HUES6 (cell line): ENCODE data around the gene TUBB4A.

Experiments
- H3K27ac ChIP-seq: 2 replicates; pipeline ENCODE4 v1.7.0; 2013; ENCODE audit warnings: low read depth, mild to moderate bottlenecking, low read length, inconsistent platforms
- H3K27me3 ChIP-seq: 2 replicates; pipeline ENCODE4 v1.6.1; 2013; ENCODE audit warnings: low read length; ENCODE audit not compliant: control insufficient read depth, insufficient read depth
- H3K36me3 ChIP-seq: 2 replicates; pipeline ENCODE4 v1.6.1; 2013; ENCODE audit warnings: low read length; ENCODE audit not compliant: control insufficient read depth, insufficient read depth
- H3K4me1 ChIP-seq: 2 replicates; pipeline ENCODE4 v1.6.1; 2013; ENCODE audit warnings: low read length; ENCODE audit not compliant: control insufficient read depth, insufficient read depth
- H3K4me3 ChIP-seq: 2 replicates; pipeline ENCODE4 v1.5.1; 2013; ENCODE audit warnings: low read depth, low read length
- H3K9ac ChIP-seq: one replicate; pipeline ENCODE4 v1.6.1; 2013; ENCODE audit warnings: mild to moderate bottlenecking, low read length
- H3K9me3 ChIP-seq: 2 replicates; pipeline ENCODE4 v1.6.1; 2013; ENCODE audit warnings: low read depth, low read length; ENCODE audit not compliant: control insufficient read depth, insufficient read depth

Gene TUBB4A

GRCh38 chr19:6521718-6522646 lies 19.9 kb upstream of the TUBB4A start:
- no peaks in the 10 kb centered on the region for H3K9me3 ChIP-seq
- no peak overlapping the region for H3K27ac ChIP-seq
- H3K36me3 ChIP-seq: no peaks in the 10 kb centered on the region
- H3K9ac ChIP-seq: no peak overlapping the region
- H3K4me1 ChIP-seq: peaks cover 15% of the 10 kb centered on the region
- no peaks in the 10 kb centered on the region for H3K27me3 ChIP-seq
- H3K4me3 ChIP-seq: no peak overlapping the region

GRCh38 chr19:6519289-6519688 lies 17.2 kb upstream of the TUBB4A start:
- H3K27ac ChIP-seq: no peak overlapping the region
- no peaks in the 10 kb centered on the region for H3K27me3 ChIP-seq
- H3K9me3 ChIP-seq: no peaks in the 10 kb centered on the region
- H3K4me3 ChIP-seq: no peak overlapping the region
- no peak overlapping the region for H3K9ac ChIP-seq
- no peaks in the 10 kb centered on the region for H3K36me3 ChIP-seq
- H3K4me1 ChIP-seq: peaks cover 15% of the 10 kb centered on the region

- H3K27me3 ChIP-seq: no peaks in the 10 kb centered on the region
- H3K4me1 ChIP-seq: peaks cover 15% of the 10 kb centered on the region
- H3K27ac ChIP-seq: no peak overlapping the region
- H3K36me3 ChIP-seq: no peaks in the 10 kb centered on the region
- H3K9ac ChIP-seq: no peak overlapping the region
- H3K9me3 ChIP-seq: no peaks in the 10 kb centered on the region
- H3K4me3 ChIP-seq: no peak overlapping the region
Observed at GRCh38 chr19:6518145-6518911, 16.2 kb upstream of the TUBB4A start.

GRCh38 chr19:6516659-6517291 lies 14.7 kb upstream of the TUBB4A start:
- Histone ChIP-seq H3K9ac (peak overlapping the region; percentile 38), H3K4me3 (peak overlapping the region; percentile 74), H3K27me3 (no peaks in the 10 kb centered on the region), H3K4me1 (peaks cover 9% of the 10 kb centered on the region; the same call in 1 of the 2 replicates), H3K27ac (no peak overlapping the region), H3K36me3 (no peaks in the 10 kb centered on the region), H3K9me3 (no peaks in the 10 kb centered on the region)

- no peaks in the 10 kb centered on the region for H3K36me3 ChIP-seq
Observed at GRCh38 chr19:6516018-6516658, 14.0 kb upstream of the TUBB4A start.

GRCh38 chr19:6514926-6515544 lies 12.9 kb upstream of the TUBB4A start:
- peaks cover 9% of the 10 kb centered on the region; the same call in 1 of the 2 replicates for H3K4me1 ChIP-seq
- H3K9me3 ChIP-seq: no peaks in the 10 kb centered on the region
- no peaks in the 10 kb centered on the region for H3K36me3 ChIP-seq
- H3K27ac ChIP-seq: no peak overlapping the region
- no peaks in the 10 kb centered on the region for H3K27me3 ChIP-seq
- H3K4me3 ChIP-seq: no peak overlapping the region
- no peak overlapping the region for H3K9ac ChIP-seq

More at GRCh38 chr19:6516018-6516658, 14.0 kb upstream of the TUBB4A start:
- Histone ChIP-seq H3K4me1 (peaks cover 9% of the 10 kb centered on the region; the same call in 1 of the 2 replicates), H3K9ac (peak overlapping the region; percentile 38), H3K4me3 (peak overlapping the region; percentile 74), H3K9me3 (no peaks in the 10 kb centered on the region), H3K27ac (no peak overlapping the region), H3K27me3 (no peaks in the 10 kb centered on the region)

- H3K27ac ChIP-seq: no peak overlapping the region
- H3K4me3 ChIP-seq: no peak overlapping the region
- H3K9ac ChIP-seq: no peak overlapping the region
- no peaks in the 10 kb centered on the region for H3K36me3 ChIP-seq
- H3K9me3 ChIP-seq: no peaks in the 10 kb centered on the region
- no peaks in the 10 kb centered on the region for H3K27me3 ChIP-seq
- peaks cover 9% of the 10 kb centered on the region; the same call in 1 of the 2 replicates for H3K4me1 ChIP-seq
Observed at GRCh38 chr19:6514089-6514488, 12.0 kb upstream of the TUBB4A start.

- Histone ChIP-seq H3K27ac (no peak overlapping the region), H3K9ac (no peak overlapping the region), H3K36me3 (no peaks in the 10 kb centered on the region), H3K4me3 (no peak overlapping the region), H3K4me1 (no peaks in the 10 kb centered on the region), H3K9me3 (no peaks in the 10 kb centered on the region), H3K27me3 (no peaks in the 10 kb centered on the region)
Observed at GRCh38 chr19:6510618-6511017, 8.5 kb upstream of the TUBB4A start.

- Histone ChIP-seq H3K27ac (no peak overlapping the region), H3K27me3 (no peaks in the 10 kb centered on the region), H3K36me3 (no peaks in the 10 kb centered on the region), H3K9ac (no peak overlapping the region), H3K4me3 (no peak overlapping the region), H3K4me1 (no peaks in the 10 kb centered on the region), H3K9me3 (no peaks in the 10 kb centered on the region)
Observed at GRCh38 chr19:6509118-6509971, 7.2 kb upstream of the TUBB4A start.
